Loucy (cell line): Measurements from ENCODE around the gene RBM44.

Experiments
- EZH2phosphoT487 ChIP-seq: fragments of 200-600 bp; IDR thresholded peaks from 2 replicates; pipeline ENCODE4 v1.6.1; 2018; ENCODE audit warnings: antibody characterized with exemption, mild to moderate bottlenecking, moderate library complexity, borderline replicate concordance
- TF ChIP-seq, protein P1 (sequence below): fragments of 200-600 bp; sonication (generic); conservative IDR thresholded peaks from 2 replicates; pipeline ENCODE4 v1.5.1; 2014; ENCODE audit warnings: mild to moderate bottlenecking, antibody characterized with exemption, low read length

DNA sequence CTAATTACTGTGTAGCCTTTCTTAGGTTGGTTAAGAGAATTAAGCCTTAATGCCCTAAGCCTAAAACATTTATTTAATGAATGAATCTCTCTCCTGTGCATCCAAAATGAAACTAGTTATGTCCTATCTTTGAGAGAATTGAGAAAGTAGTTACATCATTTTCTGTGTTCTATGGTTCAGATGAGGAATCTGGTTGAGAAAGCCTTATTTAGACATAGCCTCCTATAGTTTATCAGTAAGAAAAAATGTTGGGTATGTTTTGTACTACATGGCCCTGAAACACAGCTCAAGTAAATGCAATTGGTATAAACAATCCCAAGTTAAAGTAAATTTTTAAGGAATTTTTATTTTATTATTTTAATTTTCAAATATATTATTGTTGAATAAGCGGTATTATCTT is 35.0 kb downstream of the RBM44 start:
- TF ChIP-seq, protein P1, sequence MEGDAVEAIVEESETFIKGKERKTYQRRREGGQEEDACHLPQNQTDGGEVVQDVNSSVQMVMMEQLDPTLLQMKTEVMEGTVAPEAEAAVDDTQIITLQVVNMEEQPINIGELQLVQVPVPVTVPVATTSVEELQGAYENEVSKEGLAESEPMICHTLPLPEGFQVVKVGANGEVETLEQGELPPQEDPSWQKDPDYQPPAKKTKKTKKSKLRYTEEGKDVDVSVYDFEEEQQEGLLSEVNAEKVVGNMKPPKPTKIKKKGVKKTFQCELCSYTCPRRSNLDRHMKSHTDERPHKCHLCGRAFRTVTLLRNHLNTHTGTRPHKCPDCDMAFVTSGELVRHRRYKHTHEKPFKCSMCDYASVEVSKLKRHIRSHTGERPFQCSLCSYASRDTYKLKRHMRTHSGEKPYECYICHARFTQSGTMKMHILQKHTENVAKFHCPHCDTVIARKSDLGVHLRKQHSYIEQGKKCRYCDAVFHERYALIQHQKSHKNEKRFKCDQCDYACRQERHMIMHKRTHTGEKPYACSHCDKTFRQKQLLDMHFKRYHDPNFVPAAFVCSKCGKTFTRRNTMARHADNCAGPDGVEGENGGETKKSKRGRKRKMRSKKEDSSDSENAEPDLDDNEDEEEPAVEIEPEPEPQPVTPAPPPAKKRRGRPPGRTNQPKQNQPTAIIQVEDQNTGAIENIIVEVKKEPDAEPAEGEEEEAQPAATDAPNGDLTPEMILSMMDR = no peak
- TF ChIP-seq EZH2phosphoT487 = no peak
